Eye (tissue), 1 donor: Measurements from ENCODE around the gene KDM5C.
"Not testable (repeated sequence)": the region's sequence is repeated elsewhere in the genome, so short reads cannot be mapped to it uniquely, and the experiment has no call there.

Experiments used
- DNase-seq: peaks from one replicate; pipeline ENCODE4 v3.0.0-alpha.2; 2015

The KDM5C gene

GRCh38 chrX:53188763-53189162 is 36.2 kb downstream of the KDM5C start:
- no peak for DNase-seq

- no peak for DNase-seq
Measured at GRCh38 chrX:53186351-53186750, 38.7 kb downstream of the KDM5C start.

DNA sequence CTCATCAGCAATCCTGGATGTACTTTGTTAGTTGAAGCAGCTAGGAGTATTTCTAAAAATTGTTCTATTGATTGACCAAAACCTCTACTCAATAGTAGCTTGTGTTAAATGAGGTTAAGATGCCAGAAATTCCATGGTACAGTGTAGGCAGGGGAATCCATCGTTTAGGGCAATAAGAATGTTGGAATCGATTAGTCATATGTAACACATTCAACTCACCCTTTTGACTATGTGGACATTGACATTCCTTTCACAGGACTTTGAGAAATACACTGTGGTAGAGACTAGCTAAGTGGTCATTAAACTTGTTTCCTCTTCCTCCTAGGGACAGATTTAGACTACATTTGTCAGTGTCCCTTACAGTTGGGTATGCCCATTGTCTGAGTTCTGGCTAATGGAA is 40.2 kb downstream of the KDM5C start:
- no peak for DNase-seq

- no peak for DNase-seq
Measured at GRCh38 chrX:53171356-53171755, 53.7 kb downstream of the KDM5C start.

GRCh38 chrX:53166103-53166502 is 58.9 kb downstream of the KDM5C start:
- no peak for DNase-seq

DNA sequence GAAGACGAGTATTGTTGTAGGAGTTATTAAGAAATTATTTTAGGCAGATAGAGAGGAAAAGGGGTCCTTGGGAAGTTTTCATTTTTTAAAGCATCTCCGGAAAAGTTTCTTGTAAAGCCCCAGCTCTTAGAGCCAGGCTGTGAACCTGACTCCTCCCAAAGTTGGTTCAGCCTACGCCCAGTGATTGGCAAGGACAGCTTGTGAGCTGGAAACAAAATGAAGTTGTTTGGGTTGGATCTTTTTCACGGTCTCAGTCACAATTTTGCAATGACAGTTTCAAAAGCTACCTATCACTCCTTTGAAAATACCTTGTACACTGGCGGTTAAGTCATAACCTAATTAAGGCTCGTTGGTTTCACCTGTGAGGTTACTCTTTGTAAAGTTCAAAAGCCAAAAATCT is 60.4 kb downstream of the KDM5C start:
- not testable (repeated sequence) for DNase-seq

DNA sequence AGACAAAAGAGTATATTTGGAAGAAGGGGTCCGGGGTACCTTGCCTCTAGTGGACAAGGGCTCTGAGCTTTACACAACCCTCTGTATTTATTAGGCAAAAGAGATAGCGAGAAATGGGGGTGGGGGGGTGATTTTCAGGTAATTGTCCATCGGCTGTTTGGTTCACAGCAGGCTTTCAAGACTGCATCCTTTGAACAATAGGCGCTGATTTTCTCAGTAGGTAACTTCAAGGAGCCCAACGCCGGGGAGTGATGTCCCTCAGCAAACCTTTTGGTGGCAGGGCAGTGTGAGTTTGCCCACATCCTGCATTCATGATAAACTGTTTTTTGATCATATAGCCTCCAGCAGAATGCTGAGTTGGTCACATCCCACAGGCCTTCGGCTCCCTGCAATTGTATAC is 61.6 kb downstream of the KDM5C start:
- DNase-seq: no peak

- no peak for DNase-seq
Measured at GRCh38 chrX:53160297-53160983, 64.6 kb downstream of the KDM5C start.

GRCh38 chrX:53159184-53159583 is 65.8 kb downstream of the KDM5C start:
- DNase-seq: no peak

- no peak for DNase-seq
Measured at GRCh38 chrX:53156207-53156596, 68.8 kb downstream of the KDM5C start.

GRCh38 chrX:53155512-53156206 is 69.3 kb downstream of the KDM5C start:
- DNase-seq: no peak

DNA sequence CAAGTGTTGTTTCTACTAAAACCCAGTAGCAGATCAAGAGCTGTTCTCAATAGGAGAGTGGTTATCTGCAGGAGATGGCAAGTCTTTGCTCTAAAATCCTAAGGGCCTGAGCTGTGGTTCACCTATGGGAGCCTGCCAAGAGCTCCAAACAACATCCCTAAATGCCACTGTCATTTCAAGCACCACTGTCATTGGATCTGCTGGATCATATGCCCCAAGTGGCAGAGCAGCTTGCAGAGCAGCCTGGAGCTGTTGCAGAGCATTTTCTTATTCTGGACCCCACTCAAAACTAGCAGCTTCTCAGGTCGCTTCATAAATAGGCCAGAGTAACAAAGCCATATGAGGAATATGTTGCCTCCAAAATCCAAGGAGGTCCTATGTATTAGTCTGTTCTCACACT is 71.4 kb downstream of the KDM5C start:
- DNase-seq: no peak
